ENCODE measurements around the gene DDX21. TPM values are rescaled to one million over a fixed set of nuclear protein-coding genes. Genes with fewer than 3 reads are reported as not detected.

Gene DDX21
- total and polyA plus RNA-seq, 2 of the 13 experiments (the other 11 are each of a cell fraction or from before 2014, with no cell fraction given), result 52.5 to 147 TPM

- TF ChIP-seq GMEB1 (CRISPR knock-in tag; IDR thresholded peaks at IDR 0.05; ENCODE audit: borderline replicate concordance) (peak; percentile 46; the same call in 1 of the 2 replicates), ZFP91 (CRISPR knock-in tag; IDR thresholded peaks at IDR 0.05; ENCODE audit: borderline replicate concordance) (peak; percentile 85), TGIF2 (CRISPR knock-in tag; IDR thresholded peaks at IDR 0.05) (peak; percentile 32; the same call in 1 of the 2 replicates), MNT (IDR thresholded peaks at IDR 0.05) (peak; percentile 72), TFDP1 (CRISPR knock-in tag; IDR thresholded peaks at IDR 0.05; ENCODE audit: borderline replicate concordance) (peak; percentile 93), DMTF1 (CRISPR knock-in tag; IDR thresholded peaks at IDR 0.05) (peak; percentile 74; the same call in 1 of the 2 replicates), EEA1 (CRISPR knock-in tag; IDR thresholded peaks at IDR 0.05; ENCODE audit: borderline replicate concordance) (0 out of 2 replicates have a peak, but pooled peaks have one; percentile 51), RBM22 (optimal IDR thresholded peaks at IDR 0.05; ENCODE audit: low read length) (peak; percentile 10), ZNF724P (CRISPR knock-in tag; IDR thresholded peaks at IDR 0.05; ENCODE audit: borderline replicate concordance) (peak; percentile 39), SIX1 (CRISPR knock-in tag; IDR thresholded peaks at IDR 0.05; ENCODE audit: borderline replicate concordance) (no peak), SPEN (CRISPR knock-in tag; IDR thresholded peaks at IDR 0.05; ENCODE audit: low read depth) (peak; percentile 78), CAMTA2 (CRISPR knock-in tag; IDR thresholded peaks at IDR 0.05; ENCODE audit: borderline replicate concordance) (peak; percentile 55), NFKB2 (CRISPR knock-in tag; IDR thresholded peaks at IDR 0.05; ENCODE audit: borderline replicate concordance) (peak; percentile 65), REPIN1 (CRISPR knock-in tag; IDR thresholded peaks at IDR 0.05; ENCODE audit: borderline replicate concordance, low read depth) (peak; percentile 27; the same call in 1 of the 2 replicates), PAXIP1 (CRISPR knock-in tag; conservative IDR thresholded peaks at IDR 0.05) (peak; percentile 44; the same call in 1 of the 2 replicates)
Observed at GRCh38 chr10:68955832-68956532, at the start of gene DDX21 (continued).

Data from HepG2 (cell line).